GM19193 (cell line): ENCODE data around the gene MOSPD2.
A peak's percentile ranks its signal among the peaks of the same experiment; 100 is the strongest.

Source experiments
- POLR2A ChIP-seq: IDR thresholded peaks from 4 replicates; pipeline ENCODE4 v1.6.1; 2011; ENCODE audit not compliant: insufficient read depth, insufficient read length; ENCODE audit errors: extremely low read depth

MOSPD2 gene

DNA sequence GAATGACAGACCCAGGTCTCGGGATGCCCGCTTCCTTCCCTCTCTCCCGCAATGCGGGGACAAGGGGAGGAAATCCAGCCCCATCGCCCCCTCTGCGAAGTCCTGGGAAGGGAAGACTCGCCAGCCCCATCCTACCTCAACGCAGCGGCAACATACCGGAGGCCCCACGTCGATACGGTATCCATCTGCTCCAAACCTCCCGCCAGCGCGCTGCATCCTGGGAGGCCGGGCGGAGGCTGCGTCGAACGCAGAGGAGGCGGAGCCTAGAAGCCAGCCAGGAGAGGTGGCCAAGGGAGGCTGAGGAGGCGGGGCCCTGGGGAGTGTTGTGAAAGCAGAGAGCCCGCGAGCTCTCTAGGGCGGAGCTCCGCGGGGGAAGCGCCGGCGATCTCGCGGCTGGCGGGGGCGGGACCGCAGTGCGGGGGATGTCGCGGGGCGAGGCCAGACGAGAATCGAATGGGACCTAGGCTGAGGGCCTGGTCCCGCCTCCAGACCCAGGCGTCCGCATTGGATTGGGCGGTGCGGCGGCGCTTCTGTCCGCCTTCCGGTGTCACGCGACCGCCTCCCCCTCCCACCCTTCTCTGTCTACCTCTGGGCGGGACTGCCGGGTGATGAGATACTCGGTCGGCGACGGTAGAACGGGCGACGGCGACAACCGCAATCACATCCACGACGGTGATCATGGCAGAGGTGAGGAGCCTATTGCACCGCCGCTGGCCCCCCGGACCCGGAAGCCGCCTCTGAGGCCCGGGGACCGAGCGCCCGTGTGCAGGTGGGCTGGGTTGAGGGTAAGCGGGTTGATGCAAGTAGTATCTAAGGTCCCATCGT, at the start of gene MOSPD2, which contains the start of gene FANCB:
Gene MOSPD2, plus strand, starts transcription at position 571 of the 825 bp plus-strand sequence. Its CDS starts 108 bp downstream, at position 679.
Gene FANCB, minus strand, starts transcription at position 219 of the 825 bp plus-strand sequence. CDS start 7,559 bp downstream, outside the sequence.
- TF ChIP-seq POLR2A: peak; percentile 54

DNA sequence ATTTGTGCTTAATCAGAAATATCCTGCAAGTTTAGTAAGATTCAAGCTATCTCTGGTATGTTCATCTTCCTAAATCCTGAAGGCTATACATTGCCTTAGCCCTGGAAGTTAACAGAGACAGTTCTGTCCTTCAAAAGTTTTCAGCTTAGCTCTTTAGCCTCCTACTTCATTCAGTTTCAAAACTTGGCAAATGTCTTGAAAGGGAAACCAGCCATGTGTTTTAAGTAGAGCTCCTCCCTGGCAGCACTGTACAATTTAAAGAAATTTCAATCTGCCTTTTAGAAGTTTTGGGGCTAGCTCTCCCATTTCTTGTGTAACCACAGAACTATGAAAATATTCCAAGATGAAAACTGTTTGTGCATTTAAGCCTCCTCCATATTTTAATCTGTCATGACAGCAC, 47.4 kb upstream of the MOSPD2 start:
- TF ChIP-seq POLR2A: no peak

GRCh38 chrX:14826319-14826718, 46.9 kb upstream of the MOSPD2 start:
- no peak for TF ChIP-seq POLR2A

DNA sequence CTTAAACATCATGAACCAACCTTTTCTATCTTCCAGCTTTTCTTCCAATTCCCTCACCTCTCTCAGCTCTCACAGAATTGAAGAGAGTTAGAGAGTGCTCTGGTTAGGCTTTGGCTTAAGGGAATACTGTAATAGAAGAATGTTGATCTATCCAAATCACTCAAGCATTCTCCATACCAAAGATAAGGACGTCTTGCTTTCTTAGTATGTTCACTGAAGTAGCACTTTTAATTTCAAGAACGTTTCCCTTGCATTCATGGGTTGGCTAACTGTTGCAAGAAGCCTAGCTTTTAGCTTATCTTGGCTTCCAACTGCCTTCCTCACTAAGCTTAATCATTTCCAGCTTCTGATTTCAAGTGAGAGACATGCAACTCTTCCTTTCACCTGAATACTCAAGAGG, 43.6 kb upstream of the MOSPD2 start:
- TF ChIP-seq POLR2A: no peak

DNA sequence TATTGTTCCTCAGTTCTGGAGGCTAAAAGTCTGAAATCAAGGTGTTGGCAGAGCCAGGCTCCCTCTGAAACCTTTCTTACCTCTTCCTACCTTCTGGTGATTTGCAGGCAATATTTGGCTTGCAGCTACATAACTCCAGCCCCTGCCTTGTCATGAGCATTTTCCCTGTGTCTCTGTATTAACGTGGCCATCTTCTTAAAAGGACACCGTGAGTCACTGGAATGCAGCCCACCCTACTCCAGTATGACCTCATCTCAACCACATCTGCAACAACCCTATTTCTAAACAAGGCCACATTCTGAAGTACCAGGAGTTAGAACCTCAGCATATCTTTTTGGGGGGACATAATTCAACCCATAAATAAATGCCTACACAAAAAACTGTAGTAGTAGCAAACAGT, 41.1 kb upstream of the MOSPD2 start:
- no peak for TF ChIP-seq POLR2A

GRCh38 chrX:14832586-14832985, 40.6 kb upstream of the MOSPD2 start:
- no peak for TF ChIP-seq POLR2A

GRCh38 chrX:14837155-14837554, 36.1 kb upstream of the MOSPD2 start:
- TF ChIP-seq POLR2A: no peak

- TF ChIP-seq POLR2A: no peak
Observed at GRCh38 chrX:14843666-14844065, 29.6 kb upstream of the MOSPD2 start.

- TF ChIP-seq POLR2A: no peak
Observed at GRCh38 chrX:14851526-14851925, 21.7 kb upstream of the MOSPD2 start.

- no peak for TF ChIP-seq POLR2A
Observed at GRCh38 chrX:14864631-14865030, 8.6 kb upstream of the MOSPD2 start.

DNA sequence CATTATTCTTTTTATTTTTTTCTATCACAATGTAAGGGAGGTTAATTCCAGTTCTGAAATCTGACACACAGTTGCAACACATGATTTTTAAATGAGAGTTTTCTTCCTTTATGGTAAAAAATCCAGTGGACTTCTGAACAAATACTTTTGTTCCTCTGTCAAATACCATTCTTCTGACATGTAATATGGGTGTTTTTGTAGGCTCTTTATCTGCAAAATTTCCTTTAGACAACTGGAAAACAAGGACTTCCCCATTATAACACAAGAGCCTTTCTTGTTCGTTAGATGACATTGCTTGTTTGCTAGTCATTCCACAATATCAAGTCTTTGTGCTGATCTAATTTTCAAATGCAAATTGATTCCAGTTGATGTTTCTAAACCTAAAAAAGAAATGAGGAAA, 8.0 kb upstream of the MOSPD2 start:
- TF ChIP-seq POLR2A: no peak

DNA sequence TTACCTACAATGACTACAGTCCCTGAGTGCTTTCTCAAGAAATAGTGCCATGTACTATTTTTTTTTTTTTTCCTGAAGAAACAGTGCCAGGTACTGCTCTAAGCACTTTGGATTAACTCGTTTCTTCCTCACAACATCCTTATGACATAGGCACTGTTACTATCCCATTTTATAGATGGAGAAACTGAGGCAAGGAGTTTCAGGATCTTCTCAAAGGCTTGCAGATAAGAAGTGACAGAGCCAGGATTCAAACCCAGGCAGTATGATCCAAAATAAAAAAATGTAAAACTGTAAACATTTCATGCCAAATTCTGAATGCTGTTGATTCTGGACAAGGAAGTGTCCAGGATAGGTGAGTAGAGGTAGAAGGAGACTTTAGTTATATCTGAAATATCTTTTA, 1.5 kb upstream of the MOSPD2 start:
- no peak for TF ChIP-seq POLR2A

DNA sequence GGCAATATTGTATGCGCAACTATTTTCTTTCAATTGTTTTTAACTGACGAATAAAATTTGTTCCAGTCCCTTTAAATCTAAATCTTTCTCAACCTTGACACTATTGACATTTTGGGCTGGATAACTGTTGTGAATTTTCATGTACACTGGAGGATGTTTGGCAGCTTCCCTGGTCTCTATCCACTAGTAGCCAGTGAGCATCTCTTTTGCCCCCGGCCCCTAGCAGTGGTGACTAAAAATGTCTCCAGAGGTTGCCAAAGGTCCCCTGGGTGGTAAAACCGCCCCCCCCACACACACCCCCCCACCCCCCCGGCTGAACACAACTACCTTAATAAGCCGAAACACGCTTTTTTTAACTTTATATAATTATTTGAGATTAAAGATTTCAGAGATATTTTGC, 866 bp upstream of the MOSPD2 start:
- no peak for TF ChIP-seq POLR2A

- TF ChIP-seq POLR2A: no peak
Observed at GRCh38 chrX:14873676-14874049, 442 bp downstream of the MOSPD2 start.

- no peak for TF ChIP-seq POLR2A
Observed at GRCh38 chrX:14875624-14876023, 2.4 kb downstream of the MOSPD2 start.

DNA sequence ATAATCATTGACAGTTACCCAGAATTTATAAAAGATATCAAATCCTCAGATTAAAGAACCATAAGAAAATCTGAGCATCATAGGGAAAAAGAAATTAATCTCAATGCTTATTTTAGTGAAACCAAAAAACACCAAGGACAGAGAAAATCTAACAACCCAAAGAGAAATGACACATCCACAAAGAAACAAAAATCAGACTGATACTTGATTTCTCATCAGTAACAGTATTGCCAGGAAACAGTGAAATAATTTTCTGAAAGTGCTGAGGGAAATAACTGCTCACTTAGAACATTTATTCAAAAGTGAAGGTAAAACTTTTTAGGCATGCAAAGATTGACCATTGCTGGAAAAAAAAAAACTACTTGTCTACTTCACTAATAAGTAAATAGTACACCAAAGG, 10.6 kb downstream of the MOSPD2 start:
- no peak for TF ChIP-seq POLR2A
